GM15510 (cell line): ENCODE data around the gene GFI1.
A peak's percentile ranks its signal among the peaks of the same experiment; 100 is the strongest.

Experiments used
- POLR2A ChIP-seq: IDR thresholded peaks from 3 replicates; pipeline ENCODE4 v1.6.1; 2011; ENCODE audit warnings: borderline replicate concordance; ENCODE audit not compliant: insufficient read length; ENCODE audit errors: extremely low read depth

GFI1 gene

GRCh38 chr1:92480813-92481598 lies 5.7 kb downstream of the GFI1 start:
- TF ChIP-seq POLR2A = no peak

- no peak for TF ChIP-seq POLR2A
Observed at GRCh38 chr1:92480200-92480812, 6.4 kb downstream of the GFI1 start.

GRCh38 chr1:92479587-92479986 lies 7.1 kb downstream of the GFI1 start:
- TF ChIP-seq POLR2A = no peak

- TF ChIP-seq POLR2A = no peak
Observed at GRCh38 chr1:92478393-92478792, 8.3 kb downstream of the GFI1 start.

GRCh38 chr1:92476071-92476631 lies 10.6 kb downstream of the GFI1 start:
- peak; percentile 13 for TF ChIP-seq POLR2A

GRCh38 chr1:92475029-92475428 lies 11.7 kb downstream of the GFI1 start:
- TF ChIP-seq POLR2A = no peak

DNA sequence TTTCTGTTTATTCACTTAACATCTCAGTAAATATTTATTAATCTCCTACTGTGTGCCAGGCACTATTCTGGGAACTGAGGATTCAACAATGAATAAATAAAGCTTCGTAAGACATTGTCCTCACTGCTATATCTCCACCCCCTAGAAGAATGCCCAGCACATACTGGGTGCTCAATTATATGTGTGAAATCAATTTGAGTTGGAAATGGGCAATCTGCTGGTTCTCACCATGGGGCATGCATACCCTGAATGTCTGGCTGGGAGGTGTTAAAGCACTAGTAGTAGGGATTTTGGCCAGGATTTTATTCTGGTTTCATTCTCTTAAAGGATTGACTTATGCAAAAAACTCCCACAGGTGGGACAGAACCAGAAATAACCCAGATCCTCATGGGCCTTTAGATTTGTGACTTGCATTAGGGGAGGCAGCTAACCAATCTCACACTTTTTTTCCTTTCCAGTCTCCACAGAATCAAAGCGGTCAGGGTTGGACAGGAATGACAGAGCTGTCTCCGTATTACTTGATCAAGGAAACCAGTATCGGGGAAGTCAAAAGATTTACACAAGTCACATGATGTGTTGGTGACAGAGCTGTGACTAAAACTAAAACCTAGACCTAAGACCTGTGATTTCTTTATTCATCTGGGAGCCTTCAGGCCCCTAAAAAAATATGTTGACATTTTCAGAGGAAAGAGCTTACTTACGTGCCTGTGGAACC lies 12.8 kb downstream of the GFI1 start:
- no peak for TF ChIP-seq POLR2A

- no peak for TF ChIP-seq POLR2A
Observed at GRCh38 chr1:92470216-92470615, 16.5 kb downstream of the GFI1 start.

DNA sequence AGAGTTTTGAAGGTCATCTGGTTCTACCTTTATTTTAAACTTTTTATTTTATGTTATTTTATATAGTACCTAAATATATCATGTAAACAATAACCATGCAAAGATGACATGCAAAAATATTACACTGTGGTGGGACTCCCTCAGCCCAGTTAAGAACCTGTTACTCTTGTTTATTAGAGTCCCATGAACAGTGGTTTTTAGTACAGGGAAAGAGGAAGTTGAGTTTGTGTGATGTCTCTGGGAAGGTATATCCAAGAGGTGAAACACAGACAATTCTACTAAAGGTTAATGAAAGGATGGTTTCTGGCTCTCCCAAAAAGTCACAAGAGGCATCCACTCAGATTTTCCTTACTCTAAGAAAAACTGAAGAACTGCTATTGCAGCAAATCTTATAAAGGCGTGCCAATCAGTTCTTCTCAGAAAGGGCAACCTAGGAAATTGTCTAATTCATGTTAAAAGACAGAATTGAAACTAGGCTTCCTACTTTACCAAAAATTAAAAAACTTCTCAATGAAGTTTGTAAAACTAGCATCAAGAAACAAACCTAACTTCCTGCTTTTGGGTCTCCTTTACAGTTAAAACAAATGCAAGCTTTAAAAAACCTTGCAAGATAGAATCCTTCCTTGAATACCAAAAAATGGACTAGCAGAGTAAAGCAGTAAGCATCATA lies 19.9 kb downstream of the GFI1 start:
- TF ChIP-seq POLR2A = no peak

DNA sequence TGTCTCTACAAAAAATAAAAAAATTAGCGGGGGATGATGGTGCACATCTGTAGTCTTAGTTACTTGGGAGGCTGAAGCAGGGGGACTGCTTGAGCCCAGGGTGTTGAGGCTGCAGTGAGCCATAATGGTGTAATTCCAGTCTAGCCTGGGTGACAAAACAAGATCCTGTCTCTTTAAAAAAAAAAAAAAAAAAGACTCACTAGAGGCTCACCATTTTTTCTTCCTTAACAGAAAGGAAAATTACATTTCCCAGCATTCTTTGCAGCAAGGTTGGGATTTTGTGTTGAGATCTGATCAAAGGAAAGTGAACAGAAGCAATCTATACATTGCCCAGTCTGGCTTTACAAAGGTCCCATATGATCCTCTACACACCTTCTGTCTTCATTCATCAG lies 21.5 kb downstream of the GFI1 start:
- TF ChIP-seq POLR2A = no peak

GRCh38 chr1:92464588-92465255 lies 22.0 kb downstream of the GFI1 start:
- TF ChIP-seq POLR2A = no peak

GRCh38 chr1:92461364-92462097 lies 25.2 kb downstream of the GFI1 start:
- no peak for TF ChIP-seq POLR2A

DNA sequence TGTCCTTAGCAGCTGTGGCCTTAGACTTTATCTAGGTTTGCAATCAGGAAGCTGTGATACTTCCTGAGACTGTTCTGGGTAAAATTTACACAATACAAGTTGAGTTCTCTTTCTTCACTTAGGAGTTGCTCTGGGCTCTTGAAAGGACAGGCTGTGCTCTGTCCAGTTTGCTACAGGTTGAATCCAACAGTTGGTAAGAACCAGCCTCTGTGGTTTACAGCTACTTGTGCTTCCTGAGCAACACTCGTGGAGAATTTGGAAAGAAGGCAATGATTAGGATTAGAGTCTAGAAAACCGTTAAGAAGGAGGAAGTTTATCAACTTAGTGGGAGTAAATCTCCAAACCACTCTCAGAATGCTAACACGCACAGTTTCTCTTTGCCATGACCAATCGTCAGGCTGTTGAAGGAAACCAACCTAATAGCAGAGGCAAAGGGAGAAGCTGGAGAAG lies 26.8 kb downstream of the GFI1 start:
- no peak for TF ChIP-seq POLR2A
